Liver (tissue), 9 donors: ENCODE results near the gene RASGRF2. TPM values are rescaled to one million over a fixed set of nuclear protein-coding genes. Genes with fewer than 3 reads are reported as not detected.

ENCODE experiments used
- DNase-seq: peaks from one replicate; pipeline ENCODE4 v3.0.0-alpha.2; 2017; ENCODE audit warnings: low spot score
- H3K27ac ChIP-seq, 2 donors: one replicate each; pipeline ENCODE4 v1.7.0; 2013; ENCODE audit warnings: inconsistent platforms in 2 of 2, low read length in 2 of 2, control low read depth in 1 of 2, low read depth in 1 of 2, mild to moderate bottlenecking in 1 of 2
- H3K27me3 ChIP-seq, 4 donors: one replicate each; pipeline versions ENCODE4 v1.6.1 to v1.7.0; 2013; ENCODE audit warnings: low read length in 3 of 4, inconsistent platforms in 1 of 4, mild to moderate bottlenecking in 1 of 4, moderate library complexity in 1 of 4; ENCODE audit not compliant: control insufficient read depth in 4 of 4, insufficient read depth in 4 of 4
- H3K36me3 ChIP-seq, 4 donors: one replicate each; pipeline versions ENCODE4 v1.6.1 to v1.7.0; 2013; ENCODE audit warnings: low read length in 3 of 4, mild to moderate bottlenecking in 3 of 4, low read depth in 1 of 4, moderate library complexity in 1 of 4; ENCODE audit not compliant: control insufficient read depth in 4 of 4, insufficient read depth in 3 of 4
- H3K4me1 ChIP-seq, 4 donors: one replicate each; pipeline versions ENCODE4 v1.6.1 to v1.7.0; 2013; ENCODE audit warnings: low read length in 3 of 4, mild to moderate bottlenecking in 3 of 4, moderate library complexity in 1 of 4; ENCODE audit not compliant: control insufficient read depth in 4 of 4, insufficient read depth in 4 of 4
- H3K4me3 ChIP-seq, 3 donors: one replicate each; pipeline versions ENCODE4 v1.6.1 to v1.7.0; 2013; ENCODE audit warnings: low read length in 3 of 3, control low read depth in 1 of 3, low read depth in 1 of 3, mild to moderate bottlenecking in 1 of 3
- H3K9ac ChIP-seq, 2 donors: one replicate each; pipeline ENCODE4 v1.7.0; 2013; ENCODE audit warnings: low read length in 2 of 2, mild to moderate bottlenecking in 2 of 2, moderate library complexity in 2 of 2, control low read depth in 1 of 2, low read depth in 1 of 2
- H3K9me3 ChIP-seq, 4 donors: one replicate each; pipeline versions ENCODE4 v1.6.1 to v1.7.0; 2013; ENCODE audit warnings: low read length in 3 of 4; ENCODE audit not compliant: control insufficient read depth in 4 of 4
- ATF3 ChIP-seq: IDR thresholded peaks from 2 replicates; pipeline ENCODE4 v1.6.1; 2016; ENCODE audit warnings: antibody characterized with exemption
- FOXA1 ChIP-seq: IDR thresholded peaks from 2 replicates; pipeline ENCODE4 v1.6.1; 2016; ENCODE audit warnings: antibody characterized with exemption
- FOXA2 ChIP-seq: IDR thresholded peaks from 2 replicates; pipeline ENCODE4 v1.6.1; 2016; ENCODE audit warnings: antibody characterized with exemption
- GABPA ChIP-seq, 2 donors: IDR thresholded peaks in 1 of 2; conservative IDR thresholded peaks in 1 of 2; 2 replicates each; pipeline ENCODE4 v1.6.1; 2016; ENCODE audit warnings: antibody characterized with exemption in 2 of 2, mild to moderate bottlenecking in 1 of 2, moderate library complexity in 1 of 2
- HNF4A ChIP-seq, 2 donors: conservative IDR thresholded peaks; 2 replicates each; pipeline ENCODE4 v1.6.1; 2016; ENCODE audit warnings: antibody characterized with exemption in 2 of 2, mild to moderate bottlenecking in 2 of 2
- HNF4G ChIP-seq: IDR thresholded peaks from 2 replicates; pipeline ENCODE4 v1.6.1; 2016; ENCODE audit warnings: antibody characterized with exemption
- MAX ChIP-seq: IDR thresholded peaks from 2 replicates; pipeline ENCODE4 v1.6.1; 2016; ENCODE audit warnings: antibody characterized with exemption
- REST ChIP-seq: IDR thresholded peaks from 2 replicates; pipeline ENCODE4 v1.6.1; 2016; ENCODE audit warnings: antibody characterized with exemption, mild to moderate bottlenecking
- SP1 ChIP-seq: IDR thresholded peaks from 2 replicates; pipeline ENCODE4 v1.6.1; 2018; ENCODE audit warnings: antibody characterized with exemption, mild to moderate bottlenecking
- TAF1 ChIP-seq: conservative IDR thresholded peaks from 2 replicates; pipeline ENCODE4 v1.6.1; 2016; ENCODE audit warnings: antibody characterized with exemption, mild to moderate bottlenecking
- YY1 ChIP-seq: IDR thresholded peaks from 2 replicates; pipeline ENCODE4 v1.6.1; 2016; ENCODE audit warnings: antibody characterized with exemption, mild to moderate bottlenecking
- ZBTB33 ChIP-seq: IDR thresholded peaks from 2 replicates; pipeline ENCODE4 v1.6.1; 2016; ENCODE audit warnings: antibody characterized with exemption
- WGBS: extraction: QIAGEN DNeasy Blood & Tissue Kit; methylation state at CpG from one replicate; pipeline ENCODE4 v1.1.7; 2013; 5-methylcytosine and 5-hydroxymethylcytosine counted together
- polyA plus RNA-seq, 2 donors: library from polyadenylated mRNA; stranded (reverse) in 1 of 2; unstranded in 1 of 2; fragments of 200-250 nt in 1 of 2; fragments of >200 nt in 1 of 2; fragmentation: Nextera tagmentation in 1 of 2; extraction: Ambion mirVana in 1 of 2; gene quantifications; one replicate each; pipeline versions ENCODE4 v1.2.1 to v1.2.3, GENCODE V29; 2013 to 2015
- total RNA-seq, 2 donors: library from RNA; depleted of rRNA; stranded (reverse); fragments of >200 nt; gene quantifications; one replicate each; pipeline ENCODE4 v1.2.3, GENCODE V29; 2014
- donor health status: healthy.
- donor health status: healthy.
- donor health status: healthy.
- donor health status: healthy.
- donor health status: healthy.

Gene RASGRF2
- total and polyA plus RNA-seq, 4 donors: 0.12 to 3.3 (median 0.23) TPM

GRCh38 chr5:81205058-81205457, 244.9 kb downstream of the RASGRF2 start (continued):
- TF ChIP-seq ATF3: no peak

- no peaks in the 10 kb centered on the region for H3K36me3 ChIP-seq
- 93% methylated on average over 5 of the region's 5 CpGs for WGBS
- H3K9me3 ChIP-seq: no peaks in the 10 kb centered on the region
- DNase-seq: no peak
- no peaks in the 10 kb centered on the region for H3K27me3 ChIP-seq
- TF ChIP-seq GABPA (IDR thresholded peaks at IDR 0.05 in 1 of 2, conservative IDR thresholded peaks at IDR 0.05 in 1 of 2) (no peak), YY1 (no peak), HNF4A (conservative IDR thresholded peaks at IDR 0.05) (no peak), REST (no peak), MAX (no peak), FOXA1 (no peak)
- no peak overlapping the region for H3K27ac ChIP-seq
- H3K9ac ChIP-seq: no peak overlapping the region
- H3K4me3 ChIP-seq: no peak overlapping the region
- no peaks in the 10 kb centered on the region for H3K4me1 ChIP-seq
Observed at GRCh38 chr5:81207009-81207408, 246.8 kb downstream of the RASGRF2 start.

GRCh38 chr5:81208904-81209303, 248.7 kb downstream of the RASGRF2 start:
- no peak overlapping the region for H3K4me3 ChIP-seq
- no peak overlapping the region for H3K27ac ChIP-seq
- no peaks in the 10 kb centered on the region for H3K27me3 ChIP-seq
- peaks cover 0 to 4% (median 0%) of the 10 kb centered on the region in 4 donors for H3K4me1 ChIP-seq
- TF ChIP-seq ZBTB33 (no peak), FOXA2 (no peak), GABPA (IDR thresholded peaks at IDR 0.05 in 1 of 2, conservative IDR thresholded peaks at IDR 0.05 in 1 of 2) (no peak), TAF1 (no peak), REST (no peak), SP1 (no peak), HNF4G (no peak), ATF3 (no peak), HNF4A (conservative IDR thresholded peaks at IDR 0.05) (no peak), FOXA1 (no peak)
- H3K9ac ChIP-seq: no peak overlapping the region
- 93% methylated on average over 4 of the region's 4 CpGs for WGBS
- no peaks in the 10 kb centered on the region for H3K9me3 ChIP-seq
- no peak for DNase-seq
- H3K36me3 ChIP-seq: no peaks in the 10 kb centered on the region
